ACHN (cell line): ENCODE data around the gene MAFG.
A peak's percentile ranks its signal among the peaks of the same experiment; 100 is the strongest.

Source experiments
- DNase-seq: peaks from one replicate; pipeline ENCODE4 v3.0.0-alpha.2; 2015
- in situ Hi-C: cut with HindIII; loops from 2 replicates; pipeline ENCODE4 v1.10.0; 2017; ENCODE audit warnings: low sequenced_read_pairs, low pct_ligation_motif_present, low pct_unique_long_range_greater_than_20kb

Gene MAFG

GRCh38 chr17:81903415-81903831, 24.1 kb downstream of the MAFG start:
- in situ Hi-C loops, result no loop called here
- no peak for DNase-seq

- in situ Hi-C loops, result no loop called here
Measured at GRCh38 chr17:81902653-81903414, 24.7 kb downstream of the MAFG start.

DNA sequence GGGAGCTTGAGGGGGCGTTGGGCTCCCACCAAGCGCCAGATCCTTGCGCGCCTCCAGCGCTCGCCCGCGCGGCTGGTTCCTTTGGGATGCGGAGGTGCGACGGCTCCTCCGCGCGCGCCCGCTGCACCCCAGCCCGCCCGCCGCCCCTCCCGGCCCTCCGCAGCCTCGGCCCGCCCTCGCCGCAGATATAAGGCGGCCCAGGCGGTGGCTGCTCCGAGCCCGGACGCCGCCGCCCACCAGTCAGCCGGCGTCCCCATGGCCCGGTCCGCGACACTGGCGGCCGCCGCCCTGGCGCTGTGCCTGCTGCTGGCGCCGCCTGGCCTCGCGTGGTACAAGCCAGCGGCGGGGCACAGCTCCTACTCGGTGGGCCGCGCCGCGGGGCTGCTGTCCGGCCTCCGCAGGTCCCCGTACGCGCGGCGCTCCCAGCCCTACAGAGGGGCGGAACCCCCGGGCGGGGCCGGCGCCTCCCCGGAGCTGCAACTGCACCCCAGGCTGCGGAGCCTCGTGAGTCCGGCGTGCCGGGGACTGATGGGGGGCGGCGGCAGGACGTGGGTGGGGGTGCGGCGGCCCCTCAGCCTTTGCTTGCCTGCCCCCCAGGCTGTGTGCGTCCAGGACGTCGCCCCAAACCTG, 25.4 kb downstream of the MAFG start, which contains the start of gene NPB:
TSS of gene NPB (plus strand) at position 216 of the 630 bp plus-strand sequence. CDS start at position 256, 40 bp downstream.
- no peak for DNase-seq
- in situ Hi-C loops, result no loop called here

More at GRCh38 chr17:81902653-81903414, 24.7 kb downstream of the MAFG start:
- no peak for DNase-seq

- in situ Hi-C loops, result no loop called here
- no peak for DNase-seq
Measured at GRCh38 chr17:81901167-81902022, 26.1 kb downstream of the MAFG start.

- in situ Hi-C loops, result no loop called here
- no peak for DNase-seq
Measured at GRCh38 chr17:81900181-81900820, 27.2 kb downstream of the MAFG start.

GRCh38 chr17:81899514-81900166, 27.9 kb downstream of the MAFG start:
- in situ Hi-C loops, result no loop called here
- no peak for DNase-seq

- in situ Hi-C loops, result no loop called here
- DNase-seq, result no peak
Measured at GRCh38 chr17:81898885-81899284, 28.6 kb downstream of the MAFG start.

GRCh38 chr17:81898029-81898866, 29.3 kb downstream of the MAFG start:
- in situ Hi-C loops, result no loop called here
- peak; percentile 79 for DNase-seq

- in situ Hi-C loops, result no loop called here
- DNase-seq, result no peak
Measured at GRCh38 chr17:81895400-81895799, 32.1 kb downstream of the MAFG start.

DNA sequence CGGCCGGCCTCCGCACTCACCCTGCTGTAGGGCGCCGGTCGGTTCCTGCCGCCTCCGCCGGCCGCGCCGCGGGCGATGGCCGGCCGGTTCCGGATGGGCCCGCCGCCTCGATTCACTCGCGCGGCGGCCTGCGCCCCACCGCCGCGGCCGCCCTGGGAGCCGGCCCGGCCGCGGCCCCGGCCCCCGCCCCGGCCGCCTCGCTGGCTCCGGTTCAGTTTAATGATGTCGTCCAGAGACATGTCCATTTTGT, 36.3 kb downstream of the MAFG start:
- in situ Hi-C loops, result no loop called here
- no peak for DNase-seq

GRCh38 chr17:81890447-81891302, 36.9 kb downstream of the MAFG start:
- in situ Hi-C loops, result no loop called here
- no peak for DNase-seq

- no peak for DNase-seq
- in situ Hi-C loops, result no loop called here
Measured at GRCh38 chr17:81889602-81890001, 37.9 kb downstream of the MAFG start.

GRCh38 chr17:81888988-81889595, 38.4 kb downstream of the MAFG start:
- in situ Hi-C loops, result no loop called here
- DNase-seq, result no peak

DNA sequence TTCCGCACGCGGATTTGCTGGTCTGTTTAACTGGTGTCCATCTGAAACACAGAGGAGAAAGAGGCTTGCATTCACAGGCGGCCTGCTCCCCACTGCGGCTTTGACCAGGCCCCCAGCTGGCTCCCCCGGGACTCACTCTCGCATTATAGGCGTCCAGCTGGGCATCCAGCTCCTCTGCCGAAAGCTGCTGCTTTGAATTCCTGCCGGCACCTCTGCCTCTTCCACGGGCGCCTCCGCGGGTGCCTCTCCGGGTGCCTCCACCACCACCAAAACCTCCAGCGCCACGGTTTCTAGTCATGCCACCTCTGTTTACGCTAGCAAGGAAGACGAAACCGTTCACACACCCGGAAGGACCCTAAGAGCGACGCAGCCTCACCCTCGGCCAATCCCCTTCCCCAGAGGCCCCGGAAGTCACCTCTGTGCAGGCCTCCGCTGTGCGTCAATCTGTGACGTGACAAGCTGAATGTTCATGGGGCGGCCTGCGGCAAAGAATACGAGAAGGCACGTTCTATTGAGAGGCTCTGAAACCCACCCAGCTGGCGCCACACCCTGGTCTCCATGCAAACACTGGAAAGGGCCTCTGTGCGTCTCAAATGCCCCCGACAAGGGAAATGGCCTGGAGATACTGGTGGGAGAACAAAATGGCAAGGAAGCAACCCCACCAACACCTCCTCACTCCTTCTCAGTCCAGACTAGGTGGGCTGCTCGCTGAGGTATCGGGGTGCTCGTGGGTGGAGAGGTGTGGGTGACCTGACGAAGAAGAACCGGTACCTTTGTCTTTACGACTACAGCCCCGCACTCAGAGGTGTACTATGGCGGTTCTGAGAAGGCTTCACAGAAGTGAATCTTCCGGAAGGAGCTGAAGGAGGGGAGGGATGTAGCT, 39.2 kb downstream of the MAFG start:
- in situ Hi-C loops, result no loop called here
- DNase-seq, result no peak

DNA sequence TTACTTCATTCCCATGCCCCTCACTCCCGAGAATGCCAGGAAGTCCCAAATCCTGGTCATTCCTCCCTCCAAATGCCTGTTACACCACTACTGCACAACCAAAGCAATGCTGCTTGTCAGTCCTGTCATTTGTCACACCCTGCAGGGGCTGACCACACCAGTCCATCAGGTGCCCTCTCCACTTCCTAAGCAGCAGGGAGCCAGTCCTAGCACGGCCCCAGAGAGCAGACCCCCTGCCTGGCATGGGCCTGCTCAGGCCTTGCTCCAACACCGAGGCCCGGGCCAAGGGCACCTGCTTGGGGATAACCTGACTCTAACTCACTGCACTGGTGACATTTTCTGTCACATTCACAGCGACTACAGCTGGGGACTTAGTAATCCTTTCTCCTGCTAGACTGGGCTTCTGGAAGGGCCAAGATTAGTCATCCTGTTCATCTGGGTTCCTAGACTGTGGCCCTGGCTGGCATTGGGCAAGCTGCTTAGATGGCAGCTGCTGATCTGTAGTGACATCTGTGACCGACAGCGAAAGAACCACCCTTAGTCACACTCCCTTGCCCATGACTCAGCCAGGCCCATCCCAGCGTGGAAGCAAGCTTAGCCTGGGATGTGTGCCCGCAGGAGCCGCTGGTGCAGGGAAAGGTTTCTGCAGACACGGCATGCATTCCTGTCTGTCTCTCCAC, 41.5 kb downstream of the MAFG start:
- in situ Hi-C loops, result no loop called here
- peak; percentile 93 for DNase-seq
